HG03135 (cell line): ENCODE measurements around the gene NARF.

Experiments
- ATAC-seq: cut with Tn5 transposase; IDR thresholded peaks from one replicate; pipeline ENCODE4 v1.9.1; 2021; ENCODE audit warnings: mild to moderate bottlenecking, moderate library complexity; ENCODE audit not compliant: unreplicated experiment

Gene NARF

DNA sequence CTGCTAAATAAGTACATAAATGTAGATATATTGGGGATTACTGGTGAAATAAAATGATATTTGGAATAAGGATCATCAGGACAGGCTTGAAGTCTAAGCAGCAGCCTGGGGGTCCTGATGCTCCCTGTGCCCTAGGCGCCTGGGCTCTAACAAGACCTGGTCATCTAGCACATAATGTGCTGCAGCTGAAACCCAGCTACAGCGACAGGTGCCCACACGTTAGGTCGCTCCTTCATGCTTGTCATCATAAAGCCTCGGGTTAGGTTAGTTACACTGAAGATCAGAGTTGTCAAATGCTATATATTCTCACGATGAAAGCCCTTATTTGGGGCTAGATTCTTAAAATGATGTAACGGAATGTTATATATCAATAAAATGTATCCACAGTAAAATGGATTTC lies 11.5 kb downstream of the NARF start:
- ATAC-seq, result no peak

DNA sequence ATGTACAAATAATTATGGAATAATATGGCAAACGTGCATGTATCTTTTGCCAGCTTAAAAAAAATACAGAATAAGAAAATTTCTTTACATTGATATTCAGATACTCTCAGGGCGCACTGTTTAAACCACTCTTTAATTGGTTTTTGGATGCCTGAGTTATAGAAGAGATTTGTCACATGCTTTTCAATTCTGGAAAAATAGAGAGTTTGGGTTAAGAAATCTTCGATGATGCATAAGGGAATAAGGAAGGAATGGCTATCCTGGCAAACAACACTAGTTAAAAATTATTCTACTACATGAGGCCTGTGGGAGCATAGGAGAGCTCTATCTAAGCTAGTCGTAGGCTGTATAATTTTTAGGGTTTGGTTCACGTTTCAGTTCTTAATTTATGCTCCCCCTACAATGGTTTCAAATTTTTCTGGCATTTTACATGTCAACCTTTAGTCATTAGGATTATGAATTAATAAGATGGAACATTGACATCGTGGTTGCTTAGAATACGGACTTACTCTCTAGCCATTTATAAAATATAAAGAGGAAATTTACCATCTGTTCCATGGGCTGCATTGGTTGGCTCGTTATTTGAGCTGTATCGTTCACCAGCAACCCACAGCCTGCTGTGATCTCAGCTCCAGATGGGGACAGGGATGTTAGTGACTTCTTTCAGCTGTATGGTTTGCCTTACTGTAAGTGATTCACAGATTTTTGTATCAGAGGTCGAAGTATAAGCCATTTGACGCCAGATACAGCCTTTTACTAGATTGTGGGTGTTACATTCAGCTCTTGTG lies 15.9 kb downstream of the NARF start:
- no peak for ATAC-seq

DNA sequence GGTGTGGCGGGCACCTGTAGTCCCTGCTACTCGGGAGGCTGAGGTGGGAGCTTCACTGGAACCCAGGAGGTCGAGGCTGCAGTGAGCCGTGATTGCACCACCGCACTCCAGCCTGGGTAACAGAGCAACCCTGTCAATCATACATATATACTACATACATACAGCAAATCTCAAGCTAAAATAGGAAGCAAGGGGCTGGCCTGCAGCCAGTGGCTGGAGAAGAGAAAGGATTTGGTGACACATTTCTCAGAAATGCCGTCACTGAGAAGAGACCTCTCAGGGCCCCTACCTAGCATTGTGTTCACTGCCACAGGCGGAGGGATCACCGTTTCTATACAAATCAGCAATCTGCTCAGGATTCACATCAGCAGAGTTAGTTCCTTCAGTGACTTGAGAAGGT lies 16.9 kb downstream of the NARF start:
- ATAC-seq, result no peak

DNA sequence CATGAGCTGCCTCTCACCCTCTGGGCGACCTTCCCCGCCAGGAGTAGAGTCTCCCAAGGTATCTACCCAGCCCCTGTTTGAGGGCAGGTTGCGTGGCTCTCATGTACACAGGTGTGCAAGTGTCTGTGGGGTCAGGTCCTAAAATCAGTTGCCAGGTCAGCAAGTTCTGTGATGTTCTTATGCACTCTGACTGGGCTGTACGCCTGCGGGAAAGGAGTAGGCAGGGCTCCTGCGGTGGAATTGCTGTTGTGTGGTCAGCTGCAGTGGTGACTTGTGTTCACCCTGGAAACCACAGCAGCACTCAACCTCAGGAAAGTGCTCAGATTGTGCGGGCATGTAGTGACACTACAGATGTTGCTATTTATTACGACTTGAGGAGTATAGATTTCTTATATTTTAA lies 19.4 kb downstream of the NARF start:
- ATAC-seq, result no peak

DNA sequence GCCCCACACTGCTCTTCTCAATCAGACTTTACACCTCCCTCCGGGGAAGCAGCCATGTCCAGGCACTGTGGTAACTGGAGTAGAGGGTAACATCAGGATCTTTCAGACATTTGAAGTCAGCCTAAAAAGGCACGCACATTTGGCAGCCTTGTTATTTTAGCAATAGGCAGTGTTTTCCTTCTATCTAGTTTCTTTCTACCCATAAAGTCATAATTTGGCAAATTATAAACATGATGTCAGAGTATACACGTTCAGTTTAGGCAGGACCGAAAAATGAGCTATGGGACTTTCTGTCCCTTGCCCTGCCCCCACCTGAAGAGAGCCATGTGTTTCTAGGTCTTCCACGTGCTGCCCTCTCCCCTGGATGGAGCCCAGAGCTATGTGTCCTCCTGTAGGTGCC lies 21.1 kb downstream of the NARF start:
- no peak for ATAC-seq

DNA sequence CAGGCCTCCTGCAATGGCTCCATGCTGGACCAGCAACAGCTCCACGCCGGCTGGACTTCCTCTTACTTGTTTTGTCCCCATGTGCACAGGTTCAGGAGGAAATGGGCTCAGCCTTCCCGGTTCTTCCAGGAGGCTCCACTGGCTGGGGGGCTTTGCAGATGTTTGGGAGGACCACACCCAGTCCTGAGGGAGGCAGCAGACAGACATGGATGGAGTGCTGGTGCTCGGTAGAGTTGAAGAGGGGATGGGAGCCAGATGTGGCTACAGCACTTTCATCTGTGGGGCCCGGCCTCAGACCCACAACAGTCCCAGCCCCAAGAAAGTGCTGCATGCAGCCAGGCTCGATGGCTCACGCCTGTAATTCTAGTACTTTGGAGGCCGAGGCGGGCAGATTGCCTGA lies 21.8 kb downstream of the NARF start:
- ATAC-seq, result no peak

DNA sequence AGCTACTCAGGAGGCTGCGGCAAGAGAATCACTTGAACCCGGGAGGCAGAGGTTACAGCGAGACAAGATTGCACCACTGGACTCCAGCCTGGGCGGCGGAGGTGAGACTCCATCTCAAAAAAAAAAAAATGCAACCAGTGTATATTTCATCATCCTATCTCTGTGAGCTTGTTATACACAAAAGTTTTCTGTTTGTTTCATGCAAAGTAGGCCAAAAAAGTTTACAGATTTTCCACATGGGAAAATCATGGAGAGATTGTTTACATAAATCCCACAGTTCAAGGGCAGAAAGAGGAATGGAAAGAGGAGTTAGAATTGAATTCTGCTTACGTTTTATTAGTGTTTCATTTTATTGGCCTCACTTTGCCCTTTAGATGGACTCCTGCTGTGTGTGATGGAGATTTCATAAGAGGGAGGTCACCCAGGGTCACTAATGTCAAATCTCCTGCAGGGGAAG lies 24.7 kb downstream of the NARF start:
- no peak for ATAC-seq

DNA sequence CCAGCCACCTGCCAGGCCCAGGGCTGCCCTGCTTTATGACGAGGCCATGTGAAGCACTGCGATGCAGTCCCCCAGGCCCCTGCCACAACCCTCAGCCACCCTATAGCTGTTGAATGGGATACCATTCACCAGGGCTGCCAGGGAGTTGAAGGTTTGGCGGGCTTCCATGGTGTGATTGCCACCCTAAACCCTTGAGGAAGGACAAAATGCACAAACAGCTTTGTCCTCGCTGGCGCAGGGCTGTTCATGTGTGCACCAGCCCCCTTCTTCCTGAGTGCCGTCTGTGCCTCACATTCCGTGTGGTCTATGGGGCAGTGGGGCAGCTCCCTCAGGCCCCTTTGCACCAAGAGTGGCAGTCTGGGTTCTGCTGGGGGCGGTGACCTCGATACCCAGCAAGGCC lies 25.3 kb downstream of the NARF start:
- ATAC-seq, result no peak

DNA sequence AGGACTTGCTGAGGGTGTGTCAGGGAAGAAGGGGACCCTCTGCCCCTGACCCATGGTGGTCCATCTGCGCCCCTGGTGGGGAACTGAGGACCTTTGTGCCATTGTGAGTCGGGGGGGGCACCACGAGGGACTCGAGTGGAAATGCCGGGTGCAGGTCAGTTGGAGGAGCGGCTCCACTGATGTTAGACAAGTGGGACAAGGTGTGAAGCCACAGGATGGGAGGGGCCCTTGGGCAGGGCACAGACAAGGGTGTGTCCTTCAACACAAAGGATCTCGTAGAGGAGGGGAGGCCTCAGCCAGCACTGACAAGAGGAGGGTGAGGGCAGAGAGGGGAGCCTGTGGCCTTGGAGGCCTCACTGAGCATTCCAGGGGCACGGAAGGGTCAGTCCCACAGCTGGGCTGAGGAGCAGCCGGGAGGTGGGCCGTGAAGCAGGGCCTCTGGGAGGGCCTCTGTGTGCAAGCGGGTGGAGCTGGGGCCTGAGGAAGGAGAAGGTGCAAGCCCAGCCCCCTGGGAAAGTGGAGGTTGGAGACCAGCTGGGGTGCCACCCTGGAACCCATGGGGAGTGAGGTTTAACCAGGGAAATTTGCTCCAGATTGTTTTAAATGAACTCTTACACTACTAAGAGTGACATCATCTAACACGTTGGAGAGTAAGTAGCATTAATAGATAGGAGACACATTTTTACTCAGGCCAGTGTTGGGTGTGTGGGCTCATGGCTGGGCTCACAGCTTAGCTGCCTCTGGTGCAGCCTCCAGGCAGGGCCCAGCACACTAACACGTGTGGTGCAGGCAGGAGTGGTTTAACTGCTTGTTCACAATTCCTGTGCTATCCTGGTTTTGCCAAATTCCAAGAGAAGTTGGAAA lies 27.9 kb downstream of the NARF start:
- ATAC-seq, result no peak

DNA sequence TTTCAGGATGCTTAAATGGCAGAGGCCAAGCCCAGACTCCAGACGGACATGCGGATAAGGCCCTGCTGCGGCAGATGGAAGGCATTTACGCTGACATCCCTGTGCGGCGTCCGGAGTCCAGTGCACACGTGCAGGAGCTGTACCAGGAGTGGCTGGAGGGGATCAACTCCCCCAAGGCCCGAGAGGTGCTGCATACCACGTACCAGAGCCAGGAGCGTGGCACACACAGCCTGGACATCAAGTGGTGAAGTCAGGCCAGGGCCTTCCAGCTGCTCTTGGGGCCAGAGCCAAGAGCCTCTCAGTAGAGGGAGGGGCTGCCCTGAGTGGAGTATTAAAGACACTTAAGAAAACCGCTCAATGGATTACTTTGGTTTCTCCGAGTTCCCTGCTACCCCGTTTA lies 29.4 kb downstream of the NARF start:
- no peak for ATAC-seq

DNA sequence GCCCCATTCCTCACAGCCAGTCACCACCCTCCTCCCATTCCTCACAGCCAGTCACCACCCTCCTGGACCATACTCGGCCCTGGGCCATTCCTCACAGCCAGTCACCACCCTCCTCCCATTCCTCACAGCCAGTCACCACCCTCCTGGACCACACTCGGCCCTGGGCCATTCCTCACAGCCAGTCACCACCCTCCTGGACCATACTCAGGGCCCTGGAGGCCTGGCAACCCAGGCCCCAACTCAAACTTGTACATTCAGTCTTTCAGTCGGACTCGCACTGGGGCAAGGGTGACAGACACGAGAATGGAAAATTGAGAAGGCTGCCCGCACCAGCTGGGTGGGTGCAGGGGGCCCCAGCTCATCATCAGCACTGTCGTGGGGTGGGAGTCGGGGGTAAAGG lies 30.6 kb downstream of the NARF start:
- ATAC-seq, result no peak

DNA sequence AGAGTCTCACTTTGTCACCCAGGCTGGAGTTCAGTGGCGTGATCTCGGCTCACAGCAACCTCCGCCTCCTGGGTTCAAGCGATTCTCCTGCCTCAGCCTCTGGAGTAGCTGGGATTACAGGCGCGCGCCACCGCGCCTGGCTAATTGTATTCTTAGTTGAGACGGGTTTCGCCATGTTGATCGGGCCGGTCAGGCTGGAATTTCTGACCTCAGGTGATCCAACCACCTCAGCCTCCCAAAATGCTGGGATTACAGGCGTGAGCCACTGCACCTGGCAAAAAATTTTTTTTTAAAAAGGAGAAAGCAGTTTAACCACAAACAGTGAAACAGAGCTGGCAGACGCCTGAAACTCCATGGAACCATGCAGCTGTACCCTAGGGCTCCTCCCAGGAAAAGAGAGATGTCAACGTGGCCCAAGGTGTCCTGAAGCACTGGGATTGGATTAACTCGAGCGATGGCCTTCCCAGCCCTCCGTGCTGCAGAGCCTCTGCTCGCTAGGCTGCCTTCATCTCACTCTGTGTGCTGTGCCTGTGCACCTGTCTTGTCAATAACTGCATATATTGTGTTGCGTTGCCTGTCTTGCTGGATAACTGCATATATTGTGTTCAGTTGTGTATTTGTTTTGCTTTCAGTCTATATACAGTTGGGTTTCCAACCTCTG lies 31.4 kb downstream of the NARF start:
- no peak for ATAC-seq

DNA sequence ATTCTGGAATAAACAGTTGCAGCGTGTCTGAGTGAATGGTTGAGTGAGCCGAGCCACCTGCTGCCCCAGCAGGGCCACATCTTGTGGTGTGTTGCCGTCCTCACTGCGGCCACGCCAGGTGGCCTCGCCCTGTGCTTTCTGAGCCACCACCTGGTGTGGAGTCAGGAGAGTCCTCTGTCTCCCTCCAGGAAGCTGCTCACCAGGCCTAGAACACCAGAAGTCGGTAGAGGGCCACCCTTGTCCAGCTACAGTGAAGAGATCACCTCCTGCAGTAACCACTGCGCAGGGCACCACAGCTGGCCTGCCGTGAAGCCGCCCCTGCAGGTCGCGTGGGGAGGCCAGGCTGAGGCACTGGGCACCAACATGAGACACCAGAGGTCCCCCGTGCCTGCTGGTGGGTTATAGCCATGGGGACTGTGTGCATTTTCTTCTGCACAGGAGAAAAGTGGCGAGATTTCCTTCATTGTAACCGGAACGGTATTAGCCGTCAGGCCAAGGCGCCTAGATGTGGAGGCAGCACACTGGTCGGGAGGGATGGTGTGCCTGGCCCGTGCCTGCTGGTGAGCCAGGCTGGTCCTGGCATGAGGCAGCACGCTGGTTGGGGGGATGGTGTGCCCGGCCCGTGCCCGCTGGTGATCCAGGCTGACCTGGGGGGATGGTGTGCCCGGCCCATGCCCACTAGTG lies 32.1 kb downstream of the NARF start:
- ATAC-seq, result no peak

DNA sequence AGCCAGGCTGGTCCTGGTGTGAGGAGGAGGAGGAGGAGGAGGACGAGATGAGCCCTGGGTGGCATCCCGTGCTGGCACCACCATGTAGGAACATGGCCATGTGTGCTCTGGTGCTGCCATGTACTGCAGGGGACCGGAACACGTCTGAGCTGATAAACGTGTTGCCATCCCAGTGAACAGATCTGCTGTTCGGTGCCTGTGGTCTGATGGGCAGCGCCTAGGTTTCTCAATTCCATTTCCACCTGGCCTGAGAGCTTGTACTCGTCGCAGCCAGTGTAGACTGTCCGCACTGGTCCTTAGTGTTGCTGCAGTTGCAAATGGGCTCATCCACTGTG lies 32.6 kb downstream of the NARF start:
- no peak for ATAC-seq

DNA sequence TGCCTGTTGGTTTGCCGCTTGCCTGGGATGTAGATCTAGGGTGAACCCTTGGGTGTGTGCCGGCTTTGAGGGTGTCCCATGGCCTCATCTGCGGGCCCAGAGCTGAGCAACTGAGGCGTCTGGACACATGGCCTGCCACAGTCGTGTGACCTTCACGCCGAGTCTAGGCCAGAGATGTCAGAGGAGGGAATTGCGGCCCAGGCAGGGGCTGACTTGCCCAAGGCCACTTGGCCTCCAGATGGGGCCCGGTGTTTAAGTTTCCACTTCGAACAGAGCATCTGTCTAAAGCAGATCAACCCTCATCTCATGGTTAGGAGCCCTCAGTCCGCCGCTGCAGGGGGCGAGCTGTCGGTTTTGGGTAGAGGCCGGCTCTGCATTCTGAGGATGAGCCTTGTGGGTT lies 33.0 kb downstream of the NARF start:
- no peak for ATAC-seq

DNA sequence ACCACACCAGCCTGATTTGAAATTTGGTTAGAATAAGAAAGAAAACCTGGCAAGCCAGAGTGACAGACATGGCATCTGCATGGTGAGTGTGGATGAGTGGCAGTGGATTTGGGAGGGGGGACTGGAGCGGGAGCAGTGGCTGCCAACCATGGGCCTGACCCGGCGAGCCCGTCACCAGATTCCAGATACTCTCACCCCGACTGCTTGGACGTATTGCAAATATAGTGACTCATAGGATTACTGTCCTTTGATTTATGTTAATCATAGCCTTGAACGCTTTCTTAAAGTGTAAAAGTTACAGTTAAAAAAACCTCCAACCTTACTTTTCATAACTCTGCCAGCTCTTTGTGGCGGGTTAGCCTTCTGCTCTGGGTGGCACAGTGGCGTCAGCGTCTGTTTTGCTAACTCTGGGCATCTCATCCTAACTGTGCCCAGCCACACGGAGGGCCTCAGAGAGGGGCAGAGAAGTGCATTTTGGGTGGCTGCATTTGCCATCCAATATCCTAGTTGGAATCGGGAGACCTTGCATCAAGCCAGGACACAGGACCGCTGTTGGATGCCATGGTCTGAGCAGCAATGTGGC lies 34.2 kb downstream of the NARF start:
- no peak for ATAC-seq

DNA sequence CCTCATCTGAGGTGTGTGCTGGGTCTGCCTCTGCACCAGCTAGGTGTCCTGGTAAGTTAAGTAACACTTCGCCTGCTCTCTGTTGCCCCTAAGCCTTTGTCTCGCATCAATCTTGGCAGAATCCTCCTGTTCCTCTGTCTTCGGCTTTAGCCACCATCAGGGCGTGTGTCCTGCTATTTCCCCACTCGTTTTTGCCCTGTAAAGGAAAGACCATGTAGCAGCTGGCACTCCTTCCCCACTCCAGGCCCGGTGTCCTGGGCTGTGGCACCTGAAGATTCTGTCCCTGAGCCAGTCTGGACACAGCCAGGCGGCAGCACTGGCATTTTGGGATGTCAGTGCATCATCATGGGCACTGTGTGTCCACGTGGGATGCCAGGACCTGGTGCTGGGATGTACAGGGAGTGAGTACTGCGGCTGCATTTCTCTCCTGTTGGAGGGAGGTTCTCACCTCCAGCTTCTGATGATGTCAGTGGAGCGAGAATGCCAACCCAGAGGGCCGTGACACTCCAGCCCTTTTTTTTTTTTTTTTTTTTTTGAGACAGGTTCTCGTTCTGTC lies 34.8 kb downstream of the NARF start:
- no peak for ATAC-seq

DNA sequence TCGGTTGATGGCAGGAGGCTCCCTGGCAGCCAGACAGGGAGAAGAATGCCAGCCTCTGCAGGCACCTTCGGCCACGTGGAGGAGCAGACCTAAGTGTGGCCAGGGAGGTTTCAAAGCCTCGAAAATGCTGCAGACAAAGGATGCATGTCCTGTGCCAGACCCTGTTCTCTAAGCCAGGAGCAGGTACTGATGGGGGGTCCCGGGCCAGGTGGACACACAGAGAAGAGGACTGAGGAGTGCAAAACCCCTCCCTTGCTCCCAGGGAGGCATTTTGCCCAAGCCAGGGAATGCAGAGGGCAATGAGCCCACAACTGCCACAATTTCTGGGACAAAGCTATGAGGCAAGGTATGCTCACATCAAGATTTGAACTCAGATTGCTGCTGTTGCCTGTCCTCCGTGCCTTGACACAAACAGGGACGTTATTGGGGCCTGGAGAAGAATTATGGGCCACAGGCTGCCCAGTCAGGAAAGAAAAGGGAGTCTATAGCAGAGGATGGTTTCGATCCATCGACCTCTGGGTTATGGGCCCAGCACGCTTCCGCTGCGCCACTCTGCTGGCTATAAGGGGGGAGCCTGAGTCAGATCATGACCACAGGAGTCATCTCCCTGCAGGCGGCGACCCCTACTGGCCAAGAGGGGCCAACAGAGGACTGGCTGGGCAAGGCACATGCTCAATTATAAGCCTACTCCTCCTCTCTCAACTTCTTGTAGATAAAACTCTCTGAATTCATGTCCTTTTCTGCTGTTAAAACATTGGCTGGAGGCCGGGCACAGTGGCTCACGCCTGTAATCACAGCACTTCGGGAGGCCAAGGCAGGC lies 35.9 kb downstream of the NARF start:
- ATAC-seq, result peak; percentile 54

DNA sequence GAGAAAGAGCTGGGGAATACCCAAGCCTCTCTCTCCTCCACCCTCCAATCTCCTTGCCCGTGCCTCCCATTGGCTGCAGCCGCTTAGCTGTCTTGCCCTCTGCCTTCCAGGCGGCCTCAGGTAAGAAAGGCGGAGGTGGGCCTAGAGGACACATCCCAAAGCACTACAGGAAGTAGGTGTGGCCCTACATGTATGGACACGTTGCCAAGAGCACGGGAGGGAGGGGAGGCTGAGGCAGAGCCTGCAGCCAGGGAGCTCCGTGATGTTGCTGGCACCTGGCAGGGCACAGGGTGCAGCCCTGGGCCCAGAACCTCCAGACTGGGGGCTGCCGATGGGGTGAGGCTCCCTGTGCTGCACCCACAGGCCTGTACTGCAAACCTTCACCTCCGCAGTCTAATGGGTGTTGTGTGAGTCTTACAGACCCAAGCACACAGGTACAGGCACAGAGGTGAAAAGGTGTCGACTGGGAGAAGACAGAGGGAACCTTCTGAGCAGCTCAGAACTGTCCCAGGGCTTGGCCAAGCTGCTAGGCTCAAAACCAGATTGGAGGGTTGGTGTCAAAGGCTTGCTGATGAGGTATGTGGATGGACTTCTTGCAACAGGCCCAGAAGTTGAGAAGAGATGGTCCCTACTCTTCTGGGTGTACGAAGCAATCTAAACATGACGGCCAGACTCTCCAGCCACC lies 37.4 kb downstream of the NARF start:
- ATAC-seq, result no peak
